ENCODE results near the gene TMEM33. TPM values are rescaled to one million over a fixed set of nuclear protein-coding genes. Genes with fewer than 3 reads are reported as not detected.

The TMEM33 gene
- polyA plus RNA-seq, 1 of the 3 experiments (the other 2 are of a cell fraction): 31.2 TPM

DNA sequence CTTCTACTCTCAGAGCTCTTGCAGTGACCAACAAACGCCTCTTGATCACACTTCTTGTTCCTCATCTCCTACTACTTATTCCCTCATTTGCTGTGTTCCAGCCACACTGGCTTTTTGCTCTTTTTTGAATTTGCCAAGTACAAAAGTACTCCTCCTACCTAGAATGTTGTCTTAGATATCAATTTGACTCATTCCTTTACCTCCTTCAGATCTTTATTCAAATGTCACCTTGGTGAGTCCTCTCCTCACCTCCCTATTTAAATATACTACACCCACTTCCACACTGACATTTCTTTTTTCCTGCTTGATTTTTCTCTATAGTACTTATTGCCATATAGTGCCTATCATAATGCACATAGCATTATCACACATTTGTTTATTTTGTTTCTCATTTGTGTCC, 40.1 kb downstream of the TMEM33 start:
- H3K9ac ChIP-seq: no peak overlapping the region
- TF ChIP-seq, protein P1, sequence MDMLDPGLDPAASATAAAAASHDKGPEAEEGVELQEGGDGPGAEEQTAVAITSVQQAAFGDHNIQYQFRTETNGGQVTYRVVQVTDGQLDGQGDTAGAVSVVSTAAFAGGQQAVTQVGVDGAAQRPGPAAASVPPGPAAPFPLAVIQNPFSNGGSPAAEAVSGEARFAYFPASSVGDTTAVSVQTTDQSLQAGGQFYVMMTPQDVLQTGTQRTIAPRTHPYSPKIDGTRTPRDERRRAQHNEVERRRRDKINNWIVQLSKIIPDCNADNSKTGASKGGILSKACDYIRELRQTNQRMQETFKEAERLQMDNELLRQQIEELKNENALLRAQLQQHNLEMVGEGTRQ (IDR thresholded peaks at IDR 0.05; ENCODE audit: borderline replicate concordance, low read depth, low read length): no peak
- TF ChIP-seq TCF12 (IDR thresholded peaks at IDR 0.05) (no peak), GABPA (IDR thresholded peaks at IDR 0.05; ENCODE audit: low read depth) (no peak), RFX5 (IDR thresholded peaks at IDR 0.05; ENCODE audit: low read length) (no peak), FOXM1 (IDR thresholded peaks at IDR 0.05; ENCODE audit: low read depth) (no peak), SMC3 (IDR thresholded peaks at IDR 0.05; ENCODE audit: low read depth, low read length) (no peak), YY1 (IDR thresholded peaks at IDR 0.05; ENCODE audit: low read depth) (no peak)
- TF ChIP-seq, protein P2, sequence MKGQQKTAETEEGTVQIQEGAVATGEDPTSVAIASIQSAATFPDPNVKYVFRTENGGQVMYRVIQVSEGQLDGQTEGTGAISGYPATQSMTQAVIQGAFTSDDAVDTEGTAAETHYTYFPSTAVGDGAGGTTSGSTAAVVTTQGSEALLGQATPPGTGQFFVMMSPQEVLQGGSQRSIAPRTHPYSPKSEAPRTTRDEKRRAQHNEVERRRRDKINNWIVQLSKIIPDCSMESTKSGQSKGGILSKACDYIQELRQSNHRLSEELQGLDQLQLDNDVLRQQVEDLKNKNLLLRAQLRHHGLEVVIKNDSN (IDR thresholded peaks at IDR 0.05; ENCODE audit: borderline replicate concordance, low read depth): no peak
- no peaks in the 10 kb centered on the region for H3K4me1 ChIP-seq (ENCODE audit: control insufficient read depth in 1 of 2, insufficient read depth in 2 of 2, low read depth in 1 of 2, low read length in 1 of 2)
- no peak overlapping the region for H3K4me3 ChIP-seq (ENCODE audit: low read depth in 2 of 2, low read length in 1 of 2)
- H4K20me1 ChIP-seq (ENCODE audit: insufficient read depth): no peaks in the 10 kb centered on the region
- H3K27me3 ChIP-seq (ENCODE audit: insufficient read depth): no peaks in the 10 kb centered on the region
- 84% methylated on average over 1 of the region's 1 CpG for WGBS (ENCODE audit: low lambda C conversion rate)
- H2AFZ ChIP-seq (ENCODE audit: low read depth): no peak overlapping the region
- no peak for DNase-seq
- ChIA-PET CTCF (interaction anchor here (2.3 kb wide), 1 partner anchor 12 kb away, joined by 9 read pairs; no protein-coding TSS in a partner anchor), POLR2A (no interaction called here)
- H3K79me2 ChIP-seq (ENCODE audit: insufficient read depth): no peaks in the 10 kb centered on the region
- H3K4me2 ChIP-seq: no peak overlapping the region
- H3K36me3 ChIP-seq (replicated peaks in 1 of 2; ENCODE audit: control insufficient read depth in 1 of 2, insufficient read depth in 2 of 2, low read length in 1 of 2): no peaks in the 10 kb centered on the region
- no peaks in the 10 kb centered on the region for H3K9me2 ChIP-seq
- H3F3A ChIP-seq (replicated peaks; ENCODE audit: insufficient read depth): no peaks in the 10 kb centered on the region
- H3K27ac ChIP-seq (ENCODE audit: low read depth in 2 of 2, low read length in 1 of 2): no peak overlapping the region
- H3K9me3 ChIP-seq: no peaks in the 10 kb centered on the region

DNA sequence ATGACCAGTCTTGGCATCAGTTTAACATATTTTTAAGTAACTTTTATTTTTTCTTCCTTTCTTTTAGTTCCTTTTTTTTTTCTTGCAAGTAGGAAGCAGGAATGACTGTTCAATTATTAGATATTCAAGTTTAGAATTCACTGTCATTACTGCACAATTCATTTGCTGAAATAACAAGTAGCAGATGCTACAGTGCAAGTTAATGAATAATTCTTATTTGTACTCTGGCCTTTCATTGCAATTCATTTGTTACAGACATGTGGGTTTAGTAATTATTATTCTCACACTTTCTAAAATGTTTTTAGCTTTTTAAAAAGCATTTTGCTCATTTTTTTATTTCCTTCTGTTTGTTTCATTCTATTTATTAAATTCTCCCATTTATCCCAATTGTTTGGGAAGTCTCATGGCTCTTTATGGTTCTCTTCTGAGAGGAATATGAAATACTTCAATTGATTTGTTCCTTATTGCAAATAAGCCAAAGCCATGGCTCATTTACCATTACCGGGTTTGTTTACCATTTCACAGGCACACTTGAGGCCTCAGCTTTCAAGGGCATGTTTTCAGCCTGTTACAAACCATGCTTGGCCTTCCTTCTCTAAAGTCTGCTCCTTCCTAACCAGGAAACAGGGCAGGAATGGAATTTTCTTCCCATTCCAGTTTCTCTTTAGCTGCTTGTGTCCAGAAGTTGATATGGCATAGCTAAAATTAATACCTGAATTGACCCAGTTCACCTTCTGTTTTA, 41.7 kb downstream of the TMEM33 start:
- Histone ChIP-seq H3K9me2 (no peaks in the 10 kb centered on the region), H3K9me3 (no peaks in the 10 kb centered on the region), H3K9ac (no peak overlapping the region), H3K36me3 (replicated peaks in 1 of 2; ENCODE audit: control insufficient read depth in 1 of 2, insufficient read depth in 2 of 2, low read length in 1 of 2) (no peaks in the 10 kb centered on the region), H3K4me2 (no peak overlapping the region), H3K4me1 (ENCODE audit: control insufficient read depth in 1 of 2, insufficient read depth in 2 of 2, low read depth in 1 of 2, low read length in 1 of 2) (no peaks in the 10 kb centered on the region), H3K27me3 (ENCODE audit: insufficient read depth) (no peaks in the 10 kb centered on the region), H2AFZ (ENCODE audit: low read depth) (peak overlapping the region; percentile 55; the same call in 1 of the 2 replicates), H3K79me2 (ENCODE audit: insufficient read depth) (no peaks in the 10 kb centered on the region), H4K20me1 (ENCODE audit: insufficient read depth) (no peaks in the 10 kb centered on the region), H3K4me3 (ENCODE audit: low read depth in 2 of 2, low read length in 1 of 2) (no peak overlapping the region), H3K27ac (ENCODE audit: low read depth in 2 of 2, low read length in 1 of 2) (no peak overlapping the region), H3F3A (replicated peaks; ENCODE audit: insufficient read depth) (no peaks in the 10 kb centered on the region)
- 96% methylated on average over 1 of the region's 1 CpG for WGBS (ENCODE audit: low lambda C conversion rate)
- ChIA-PET POLR2A (no interaction called here), CTCF (interaction anchor here (0.5 to 2.3 kb wide), 3 partner anchors 13 to 696 kb away, joined by 3 to 9 read pairs (median 3); no protein-coding TSS in a partner anchor)
- TF ChIP-seq, protein P3, sequence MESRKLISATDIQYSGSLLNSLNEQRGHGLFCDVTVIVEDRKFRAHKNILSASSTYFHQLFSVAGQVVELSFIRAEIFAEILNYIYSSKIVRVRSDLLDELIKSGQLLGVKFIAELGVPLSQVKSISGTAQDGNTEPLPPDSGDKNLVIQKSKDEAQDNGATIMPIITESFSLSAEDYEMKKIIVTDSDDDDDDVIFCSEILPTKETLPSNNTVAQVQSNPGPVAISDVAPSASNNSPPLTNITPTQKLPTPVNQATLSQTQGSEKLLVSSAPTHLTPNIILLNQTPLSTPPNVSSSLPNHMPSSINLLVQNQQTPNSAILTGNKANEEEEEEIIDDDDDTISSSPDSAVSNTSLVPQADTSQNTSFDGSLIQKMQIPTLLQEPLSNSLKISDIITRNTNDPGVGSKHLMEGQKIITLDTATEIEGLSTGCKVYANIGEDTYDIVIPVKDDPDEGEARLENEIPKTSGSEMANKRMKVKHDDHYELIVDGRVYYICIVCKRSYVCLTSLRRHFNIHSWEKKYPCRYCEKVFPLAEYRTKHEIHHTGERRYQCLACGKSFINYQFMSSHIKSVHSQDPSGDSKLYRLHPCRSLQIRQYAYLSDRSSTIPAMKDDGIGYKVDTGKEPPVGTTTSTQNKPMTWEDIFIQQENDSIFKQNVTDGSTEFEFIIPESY (IDR thresholded peaks at IDR 0.05; ENCODE audit: borderline replicate concordance, low read depth): no peak
- TF ChIP-seq TCF12 (IDR thresholded peaks at IDR 0.05): no peak
- no peak for TF ChIP-seq EZH2phosphoT487 (IDR thresholded peaks at IDR 0.05; ENCODE audit: borderline replicate concordance, low read depth)
- no peak for TF ChIP-seq EP300 (IDR thresholded peaks at IDR 0.05; ENCODE audit: borderline replicate concordance in 1 of 2, low read depth in 1 of 2, low read length in 1 of 2)
- TF ChIP-seq, protein P4, sequence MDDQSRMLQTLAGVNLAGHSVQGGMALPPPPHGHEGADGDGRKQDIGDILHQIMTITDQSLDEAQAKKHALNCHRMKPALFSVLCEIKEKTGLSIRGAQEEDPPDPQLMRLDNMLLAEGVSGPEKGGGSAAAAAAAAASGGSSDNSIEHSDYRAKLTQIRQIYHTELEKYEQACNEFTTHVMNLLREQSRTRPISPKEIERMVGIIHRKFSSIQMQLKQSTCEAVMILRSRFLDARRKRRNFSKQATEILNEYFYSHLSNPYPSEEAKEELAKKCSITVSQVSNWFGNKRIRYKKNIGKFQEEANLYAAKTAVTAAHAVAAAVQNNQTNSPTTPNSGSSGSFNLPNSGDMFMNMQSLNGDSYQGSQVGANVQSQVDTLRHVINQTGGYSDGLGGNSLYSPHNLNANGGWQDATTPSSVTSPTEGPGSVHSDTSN (IDR thresholded peaks at IDR 0.05): no peak
- TF ChIP-seq NFIC (IDR thresholded peaks at IDR 0.05; ENCODE audit: borderline replicate concordance): no peak
- no peak for TF ChIP-seq SIN3A (IDR thresholded peaks at IDR 0.05; ENCODE audit: borderline replicate concordance, low read depth, low read length)
- no peak for TF ChIP-seq MXI1 (IDR thresholded peaks at IDR 0.05; ENCODE audit: low read depth, low read length)
- no peak for TF ChIP-seq ELF1 (IDR thresholded peaks at IDR 0.05)
- TF ChIP-seq RFX5 (IDR thresholded peaks at IDR 0.05; ENCODE audit: low read length): no peak
- TF ChIP-seq, protein P1 (IDR thresholded peaks at IDR 0.05; ENCODE audit: borderline replicate concordance, low read depth, low read length): no peak
- no peak for TF ChIP-seq YY1 (IDR thresholded peaks at IDR 0.05; ENCODE audit: low read depth)
- TF ChIP-seq, protein P5, sequence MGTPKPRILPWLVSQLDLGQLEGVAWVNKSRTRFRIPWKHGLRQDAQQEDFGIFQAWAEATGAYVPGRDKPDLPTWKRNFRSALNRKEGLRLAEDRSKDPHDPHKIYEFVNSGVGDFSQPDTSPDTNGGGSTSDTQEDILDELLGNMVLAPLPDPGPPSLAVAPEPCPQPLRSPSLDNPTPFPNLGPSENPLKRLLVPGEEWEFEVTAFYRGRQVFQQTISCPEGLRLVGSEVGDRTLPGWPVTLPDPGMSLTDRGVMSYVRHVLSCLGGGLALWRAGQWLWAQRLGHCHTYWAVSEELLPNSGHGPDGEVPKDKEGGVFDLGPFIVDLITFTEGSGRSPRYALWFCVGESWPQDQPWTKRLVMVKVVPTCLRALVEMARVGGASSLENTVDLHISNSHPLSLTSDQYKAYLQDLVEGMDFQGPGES (IDR thresholded peaks at IDR 0.05; ENCODE audit: low read depth, low read length): no peak
- DNase-seq: no peak
